HUDEP-2 (cell line): Measurements from ENCODE around the gene CHIC2.

Experiments
- DNase-seq, 76 experiments: peaks; one replicate each; lab custom pipeline; 2025; ENCODE audit not compliant: unreplicated experiment in 76 of 76; lab: John Stamatoyannopoulos, UW

The CHIC2 gene

DNA sequence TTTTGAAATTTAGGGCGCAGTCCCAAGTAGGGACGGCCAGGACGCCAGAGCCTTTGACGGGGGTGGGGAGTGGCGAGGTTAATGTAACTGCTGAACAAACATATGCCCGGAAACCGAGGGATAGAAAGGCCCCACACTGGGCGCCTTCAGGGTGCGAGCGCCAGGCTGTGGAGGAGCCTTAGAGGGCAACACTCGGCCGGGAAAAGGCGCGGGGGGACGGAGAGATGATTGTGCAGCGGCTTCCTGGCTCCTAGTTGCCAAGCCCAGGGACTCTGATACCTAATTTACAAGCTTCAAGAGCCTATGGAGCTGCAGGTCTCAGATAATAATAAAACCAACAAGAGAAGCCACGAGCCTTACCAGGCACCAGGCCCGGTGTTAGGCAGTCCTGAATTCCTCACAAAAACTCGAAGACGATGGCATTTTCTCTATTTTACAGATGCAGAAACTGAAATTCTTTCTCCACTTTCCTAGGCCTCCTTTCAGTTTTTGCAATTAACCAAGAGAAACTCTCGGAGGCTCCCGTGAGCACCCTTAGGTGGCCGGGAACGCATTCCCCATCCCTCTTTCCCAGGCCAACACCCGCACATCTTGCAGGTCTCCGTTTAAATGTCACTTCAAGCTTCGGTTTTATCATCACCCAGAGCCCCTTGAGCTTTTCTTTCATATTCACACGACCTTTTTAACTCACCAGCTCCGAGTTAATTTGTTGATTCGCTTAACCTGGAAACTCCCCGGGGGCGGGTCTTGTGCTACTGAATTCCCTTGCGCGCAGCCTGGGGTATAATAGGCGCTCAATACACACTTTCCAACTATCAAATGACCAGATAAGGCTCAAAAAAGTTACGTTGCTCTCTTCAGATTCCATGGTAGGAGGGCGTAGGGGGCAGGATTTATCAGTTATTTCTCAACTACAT is 29.2 kb upstream of the CHIC2 start:
- no peak for DNase-seq

DNA sequence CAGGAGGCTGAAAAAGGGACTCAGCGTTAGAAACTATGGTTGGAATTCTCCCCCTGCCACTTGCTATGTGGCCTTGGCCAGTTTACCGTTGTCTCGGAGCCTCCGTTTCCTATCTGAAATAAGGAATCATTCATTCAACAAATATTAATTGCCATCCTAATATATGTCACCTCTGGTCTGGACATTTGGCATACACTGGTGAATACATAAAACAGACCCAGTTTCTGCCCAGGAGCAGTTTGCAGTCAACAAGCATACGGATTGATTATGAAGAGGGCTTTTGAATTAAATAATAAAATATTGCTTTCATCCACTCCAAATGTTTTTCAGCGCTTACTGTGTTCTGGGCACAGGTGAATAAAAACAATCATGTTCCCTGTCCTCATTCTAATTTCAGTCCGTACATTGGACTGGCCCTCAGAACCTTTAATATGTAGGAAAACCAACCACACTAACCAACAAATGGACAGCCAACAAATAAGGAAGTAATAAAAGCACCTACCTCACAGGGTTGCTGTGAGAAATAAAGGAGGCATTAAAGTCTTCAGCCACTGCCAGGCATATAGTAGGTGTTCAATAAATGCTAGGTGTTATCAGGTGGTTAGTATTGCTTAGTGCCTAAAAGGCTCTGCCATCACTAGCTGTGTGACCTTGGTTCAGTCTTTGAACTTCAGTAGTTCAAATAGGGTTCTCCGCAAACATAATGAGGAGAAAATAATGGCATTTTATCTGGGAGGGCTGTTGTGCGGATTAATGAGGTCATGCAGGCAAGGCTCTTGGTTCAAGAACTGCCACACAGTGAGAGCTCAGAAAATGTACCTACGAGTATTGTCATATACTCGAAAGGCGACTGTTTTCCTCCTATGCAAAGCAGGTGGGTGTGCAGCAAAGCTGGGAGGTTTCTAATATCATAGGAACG is 28.3 kb upstream of the CHIC2 start:
- DNase-seq = no peak

DNA sequence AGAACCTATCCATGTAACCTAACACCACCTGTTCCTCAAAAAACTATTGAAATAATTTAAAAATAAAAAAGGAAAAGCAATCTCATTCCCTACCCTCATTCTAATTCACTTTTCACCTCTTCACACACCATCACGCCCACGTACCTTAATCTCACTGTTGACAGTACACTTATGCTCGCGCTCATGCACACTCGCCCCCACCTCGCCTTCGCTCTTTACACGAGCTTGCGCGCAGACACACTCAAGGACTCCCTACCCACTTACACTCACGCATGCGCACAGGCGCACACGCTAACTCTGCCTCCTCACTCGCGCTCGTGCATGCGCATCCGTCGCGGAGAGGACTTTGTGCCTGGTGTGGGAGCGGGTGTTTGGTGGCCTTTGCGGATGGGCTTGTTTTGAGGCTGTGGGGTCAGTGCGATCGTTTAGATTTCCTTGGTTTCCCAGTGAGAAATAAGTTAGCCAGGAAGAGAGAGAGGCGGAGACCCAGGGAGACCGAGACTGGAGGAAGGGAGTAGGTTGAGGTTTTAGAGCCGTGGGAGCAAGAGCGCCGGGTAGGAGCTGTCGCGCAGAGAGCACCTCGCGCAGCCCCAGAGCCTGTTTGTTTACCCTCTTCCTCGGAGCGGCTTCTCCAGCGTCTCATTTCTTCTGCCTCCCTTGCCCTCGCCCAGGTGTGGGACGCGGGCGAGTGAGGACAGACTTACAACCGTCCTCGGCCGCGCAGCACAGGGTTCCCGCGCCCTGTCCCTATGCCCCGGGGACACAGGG is 27.4 kb upstream of the CHIC2 start:
- peak in 22 of 76 experiments; percentile 0 to 42 (median 19) for DNase-seq

DNA sequence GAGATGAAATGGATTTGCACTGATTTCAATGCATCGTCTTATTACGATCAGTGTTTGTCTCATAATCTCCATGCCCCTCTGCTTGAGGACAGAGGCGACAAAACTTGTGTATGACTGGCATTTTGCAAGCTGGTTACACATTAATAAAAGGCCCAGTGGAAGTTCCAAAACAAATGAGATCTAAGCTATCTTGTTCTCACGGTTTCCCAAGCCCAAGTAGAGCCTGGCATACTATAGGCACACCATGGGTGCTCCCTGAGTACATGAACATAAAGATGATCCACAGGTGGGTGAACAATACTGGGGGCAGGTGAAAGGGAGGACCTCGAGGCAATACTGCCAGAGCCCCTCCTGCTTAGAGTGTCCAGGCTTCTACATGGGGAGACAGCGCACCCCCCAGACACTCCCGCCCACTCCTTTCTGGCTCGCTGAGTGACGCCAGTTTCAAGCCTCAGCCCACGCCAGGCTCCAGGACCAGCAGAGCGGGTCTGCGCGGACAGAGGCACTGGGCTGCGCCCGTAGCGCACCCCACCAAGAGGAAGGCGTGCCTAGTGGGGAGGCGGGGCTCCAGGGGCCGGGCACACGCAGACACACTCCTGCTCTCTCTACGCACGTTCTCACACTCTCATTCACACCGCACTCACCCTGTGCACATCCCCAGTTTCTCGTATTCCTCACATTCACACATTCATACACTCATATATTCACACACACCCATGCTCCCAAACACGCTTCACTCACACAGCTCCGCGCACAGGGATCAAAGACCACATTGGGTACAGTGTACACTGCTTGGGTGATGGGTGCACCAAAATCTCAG is 26.6 kb upstream of the CHIC2 start:
- no peak for DNase-seq

DNA sequence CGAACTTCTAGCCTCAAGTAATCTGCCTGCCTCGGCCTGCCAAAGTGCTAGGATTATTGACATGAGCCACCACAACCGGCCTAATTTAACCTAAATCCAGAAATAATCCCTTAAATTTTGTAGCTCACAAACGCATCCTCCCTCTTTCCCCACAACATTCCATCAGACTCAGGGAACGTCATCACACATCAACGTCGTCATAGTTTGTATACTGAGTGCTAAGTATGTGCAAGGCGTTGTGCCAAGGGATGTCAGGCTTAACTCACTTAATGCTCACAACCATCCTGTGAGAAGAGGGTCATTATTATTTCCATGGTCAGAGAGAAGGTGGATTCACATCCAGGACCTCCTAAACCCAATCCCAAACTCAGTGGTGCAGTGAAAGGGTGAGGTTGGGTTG is 26.0 kb upstream of the CHIC2 start:
- no peak for DNase-seq

DNA sequence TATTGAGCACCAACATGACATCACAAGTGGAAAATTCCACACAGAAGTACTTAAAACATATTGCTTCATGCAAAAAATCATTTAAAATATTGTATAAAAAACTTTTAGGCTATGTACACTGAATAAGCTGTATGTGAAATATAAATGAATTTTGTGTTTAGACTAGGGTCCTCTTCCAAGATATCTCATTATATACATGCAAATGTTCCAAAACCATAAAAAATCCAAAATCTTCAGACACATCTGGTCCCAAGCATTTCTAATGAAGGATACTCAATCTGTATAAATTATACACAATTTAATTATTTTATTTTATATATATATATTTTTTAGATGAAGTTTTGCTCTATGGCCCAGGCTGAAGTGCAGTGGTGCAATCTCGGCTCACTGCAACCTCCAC is 25.5 kb upstream of the CHIC2 start:
- DNase-seq = no peak

DNA sequence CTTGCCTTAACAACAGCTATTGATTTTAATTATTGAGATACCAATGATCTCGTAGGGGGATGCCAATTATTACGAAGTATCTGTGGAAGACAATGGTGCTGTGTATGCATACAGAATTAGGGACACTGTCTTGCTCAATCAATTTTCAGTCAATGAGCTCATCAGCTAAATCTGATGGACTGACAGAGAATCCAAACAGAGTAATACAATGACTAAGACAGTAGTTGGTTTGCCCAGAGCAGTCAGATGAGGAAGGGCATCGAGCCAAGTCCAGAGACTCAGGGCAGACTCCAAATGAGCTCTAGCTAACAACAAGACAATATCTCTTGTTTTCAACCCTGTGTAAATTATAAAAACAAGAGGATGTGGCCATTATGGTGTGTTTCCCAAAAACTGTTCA is 20.9 kb upstream of the CHIC2 start:
- peak in 1 of 76 experiments; percentile 3 for DNase-seq

DNA sequence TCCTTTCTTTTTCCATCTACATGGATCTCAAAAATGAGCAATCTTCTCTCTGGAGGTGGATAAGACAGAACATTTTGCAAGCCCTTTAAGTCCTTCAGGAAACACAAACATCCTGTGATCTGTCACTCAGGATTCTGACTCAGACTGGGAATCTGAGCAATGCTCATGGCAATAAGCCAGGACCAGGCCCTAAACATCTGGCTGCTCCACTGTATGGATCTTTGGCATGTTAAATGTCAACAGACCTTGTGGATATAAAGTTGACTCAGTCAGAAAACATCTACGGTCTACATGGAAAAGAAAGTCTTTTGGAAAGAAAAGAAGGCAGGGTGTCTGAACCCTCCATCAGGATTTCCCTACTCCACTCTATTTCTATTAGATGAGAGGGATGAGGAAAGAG is 17.8 kb upstream of the CHIC2 start:
- DNase-seq = no peak

DNA sequence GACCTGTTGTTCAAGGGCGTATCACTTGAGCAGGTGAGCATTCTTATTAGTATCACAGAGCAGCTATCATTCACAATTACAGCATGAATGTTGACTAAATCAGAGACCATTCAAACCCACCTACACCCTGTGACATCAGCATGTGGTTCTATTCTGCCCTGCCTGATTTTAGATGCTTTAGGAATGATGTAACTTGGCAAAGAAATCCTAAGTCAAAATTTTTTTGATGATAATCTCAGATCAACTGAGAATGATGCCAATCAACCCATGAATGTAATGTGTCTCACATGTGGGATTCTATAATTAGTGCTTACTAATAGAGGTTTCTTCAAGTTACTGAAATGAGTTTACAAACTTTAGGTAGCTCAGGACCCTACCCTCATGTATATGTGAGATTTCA is 13.4 kb upstream of the CHIC2 start:
- no peak for DNase-seq

DNA sequence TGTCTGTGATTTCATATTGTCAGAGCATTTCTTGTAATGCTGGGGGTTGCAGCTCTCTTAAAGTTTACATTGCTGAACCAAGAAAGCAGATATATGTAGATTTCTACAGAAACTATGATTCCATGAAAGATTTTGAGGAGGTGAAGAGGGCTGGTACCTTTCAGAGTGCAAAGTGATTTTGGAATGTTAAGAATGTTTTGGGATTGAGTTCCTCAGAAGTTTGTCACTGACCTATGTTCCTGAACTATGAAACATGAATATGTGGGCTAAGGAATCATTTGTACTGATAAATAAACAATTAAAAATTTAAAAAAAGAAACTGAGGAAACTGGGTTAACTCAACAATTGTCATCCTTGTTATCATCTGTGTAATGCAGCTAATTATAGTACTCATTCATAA is 12.3 kb upstream of the CHIC2 start:
- no peak for DNase-seq

DNA sequence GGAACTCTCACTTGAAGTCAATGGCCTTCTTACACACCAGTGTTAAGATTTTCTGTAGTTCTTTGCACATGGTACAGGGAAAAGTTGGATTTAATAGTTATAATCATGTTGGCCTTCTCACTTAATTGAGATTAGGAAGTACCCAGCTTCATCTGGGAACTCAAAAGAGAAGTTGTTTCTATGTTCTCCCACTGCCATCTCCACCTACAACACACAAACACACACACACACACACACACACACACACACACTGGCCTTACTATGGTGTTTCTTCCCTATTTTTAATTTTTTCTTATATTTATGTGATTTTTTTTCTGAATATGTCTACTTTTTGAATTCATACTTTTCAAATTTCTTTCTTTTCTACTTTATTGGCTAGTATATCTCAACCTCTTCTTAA is 10.0 kb upstream of the CHIC2 start:
- no peak for DNase-seq

DNA sequence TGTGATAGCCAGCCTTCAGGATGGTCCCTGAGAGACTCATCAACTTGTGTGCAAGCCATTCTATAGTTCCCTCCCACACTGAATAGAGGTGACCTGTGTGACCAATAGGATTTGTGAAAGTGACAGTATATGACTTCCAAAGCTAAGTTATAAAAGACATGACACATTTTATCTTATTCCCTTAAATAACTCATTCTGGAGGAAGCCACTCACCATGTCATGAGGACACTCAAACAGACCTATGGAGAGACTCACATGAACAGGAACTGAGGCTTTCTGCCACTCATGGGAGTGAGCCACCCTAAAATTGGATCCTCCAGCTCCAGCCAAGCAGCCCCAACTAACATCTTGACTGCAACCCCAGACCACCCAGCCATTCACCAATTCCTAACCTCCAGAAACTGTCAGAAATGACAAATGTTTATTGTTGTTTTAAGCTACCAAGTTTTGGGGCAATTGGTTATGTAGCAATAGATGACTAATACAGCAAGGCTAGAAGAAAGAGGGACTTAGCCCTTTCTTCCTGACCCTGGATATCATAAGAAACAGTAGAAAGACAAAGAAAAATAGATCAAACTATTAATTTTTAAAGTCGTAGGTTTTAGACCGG is 9.0 kb upstream of the CHIC2 start:
- DNase-seq = no peak

DNA sequence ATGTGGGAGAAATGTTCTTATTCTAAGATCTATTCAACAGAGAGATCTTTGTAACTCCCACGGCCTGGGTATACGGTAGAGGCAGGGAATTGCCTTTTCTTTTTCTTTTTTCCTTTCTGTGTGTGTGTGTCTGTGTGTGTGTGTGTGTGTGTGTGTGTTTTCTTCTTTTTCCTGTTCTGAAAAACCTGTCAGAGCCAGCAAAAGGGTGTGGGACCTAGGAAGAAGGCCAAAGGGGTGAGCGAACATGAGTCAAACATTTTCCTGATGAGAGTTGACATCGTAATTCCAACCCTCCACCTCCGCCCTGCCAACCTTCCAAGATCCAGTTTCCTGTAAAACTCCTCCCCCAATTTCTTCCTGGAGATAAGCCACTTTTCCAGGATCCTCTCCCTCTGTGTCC is 2.8 kb upstream of the CHIC2 start:
- DNase-seq = peak in 7 of 76 experiments; percentile 4 to 62 (median 31)

DNA sequence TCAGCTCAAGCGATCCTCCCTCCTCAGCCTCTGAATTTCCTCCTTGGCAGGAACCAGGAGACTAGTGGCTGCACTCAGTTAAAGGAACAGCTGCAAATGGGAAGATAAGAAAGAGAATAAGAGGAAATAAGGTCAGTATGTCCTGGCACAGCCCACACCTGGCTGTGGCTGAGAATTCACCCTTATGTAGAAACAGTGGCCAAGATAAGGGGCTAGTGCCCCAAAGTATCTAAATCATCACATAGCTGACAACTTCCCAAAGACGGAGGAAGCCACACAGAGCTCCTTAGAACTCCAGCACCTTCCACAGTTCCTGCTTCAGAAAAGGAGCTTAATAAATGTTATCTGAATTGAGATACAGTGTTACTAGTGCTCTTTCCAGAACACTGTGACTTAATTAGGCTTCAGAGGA is 2.3 kb upstream of the CHIC2 start:
- DNase-seq = peak in 65 of 76 experiments; percentile 3 to 83 (median 38)

DNA sequence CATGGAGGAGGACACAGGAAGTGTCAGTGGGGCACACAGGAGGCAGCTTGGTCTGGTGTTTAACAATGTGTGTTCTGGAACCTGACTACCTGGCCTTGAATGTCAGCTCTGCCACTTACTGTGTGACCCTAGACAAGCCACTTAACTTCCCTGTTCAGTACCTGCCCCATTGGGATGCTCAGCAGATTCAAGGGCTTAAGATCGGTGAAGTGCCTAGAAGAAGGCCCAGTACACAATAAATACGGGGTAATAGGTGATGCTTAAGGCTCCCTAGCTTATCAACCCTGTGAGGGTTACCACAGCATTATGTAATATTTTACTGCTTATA is 1.6 kb upstream of the CHIC2 start:
- peak in 4 of 76 experiments; percentile 3 to 16 (median 8) for DNase-seq

DNA sequence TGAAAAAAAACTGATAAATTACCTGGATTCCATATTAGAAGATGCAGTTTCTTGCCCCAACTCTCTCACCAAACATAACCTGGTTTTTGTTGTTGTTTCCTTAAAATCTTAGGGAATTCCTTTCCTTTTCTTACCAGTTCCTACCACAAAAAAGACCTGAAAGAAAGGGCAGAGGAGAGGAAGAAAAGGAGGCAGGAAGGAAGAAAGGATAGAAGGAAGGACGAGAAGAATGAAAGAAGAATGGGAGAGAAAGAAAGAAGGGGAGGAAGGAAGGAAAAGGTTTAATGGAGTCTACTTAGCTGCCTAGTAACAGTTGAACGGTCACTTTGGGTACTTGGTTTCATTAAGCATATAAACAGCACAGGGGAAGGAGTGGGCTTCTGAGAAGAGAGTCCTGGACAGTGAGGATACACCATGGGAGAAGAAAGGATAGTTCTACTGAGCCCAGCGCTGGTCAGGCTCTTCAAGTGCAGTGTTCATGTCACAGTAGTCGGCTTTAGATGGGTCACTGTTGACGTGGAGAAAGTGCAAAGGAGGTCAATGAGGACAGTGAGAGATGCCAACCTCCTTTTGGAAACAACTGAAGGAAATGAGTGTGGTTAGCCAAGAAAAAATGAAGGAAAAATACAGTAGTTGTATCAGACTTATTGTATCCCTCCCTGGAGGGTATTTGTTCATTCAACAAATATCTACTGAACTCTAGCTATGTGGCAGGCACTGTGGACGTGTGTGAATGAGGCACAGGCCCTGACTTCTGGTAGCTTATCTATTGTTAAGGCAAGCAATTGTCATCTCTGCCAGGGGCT is 1.1 kb upstream of the CHIC2 start:
- peak in 10 of 76 experiments; percentile 4 to 37 (median 12) for DNase-seq

DNA sequence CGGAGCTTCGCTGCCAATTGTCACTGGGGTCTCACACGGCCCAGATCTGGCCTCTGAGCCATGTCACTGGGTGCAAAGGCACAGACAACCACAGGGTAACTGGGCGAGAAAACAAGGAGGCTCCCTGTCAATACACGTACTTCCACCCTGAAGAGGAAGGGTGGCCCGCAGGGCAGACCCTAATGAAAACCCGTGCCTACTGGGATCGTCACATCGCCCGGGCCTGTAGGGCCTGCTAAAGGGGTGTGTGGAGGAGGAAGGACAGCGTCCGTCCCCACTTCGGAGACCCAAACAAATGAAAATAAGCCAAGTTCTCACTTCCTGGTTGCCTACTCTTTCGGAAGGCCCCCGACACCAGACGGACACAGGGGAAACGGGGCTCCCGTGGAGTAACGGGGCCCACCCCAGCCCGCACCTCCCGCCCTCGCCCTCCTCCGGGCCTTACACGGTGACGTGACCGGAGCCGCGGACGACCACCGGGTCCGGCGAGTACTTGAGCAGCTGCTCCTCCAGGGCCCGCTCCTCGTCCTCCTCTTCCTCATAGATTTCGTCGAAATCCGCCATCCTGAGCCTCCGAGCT is 578 bp downstream of the CHIC2 start:
- DNase-seq = peak in 22 of 76 experiments; percentile 5 to 41 (median 16)

DNA sequence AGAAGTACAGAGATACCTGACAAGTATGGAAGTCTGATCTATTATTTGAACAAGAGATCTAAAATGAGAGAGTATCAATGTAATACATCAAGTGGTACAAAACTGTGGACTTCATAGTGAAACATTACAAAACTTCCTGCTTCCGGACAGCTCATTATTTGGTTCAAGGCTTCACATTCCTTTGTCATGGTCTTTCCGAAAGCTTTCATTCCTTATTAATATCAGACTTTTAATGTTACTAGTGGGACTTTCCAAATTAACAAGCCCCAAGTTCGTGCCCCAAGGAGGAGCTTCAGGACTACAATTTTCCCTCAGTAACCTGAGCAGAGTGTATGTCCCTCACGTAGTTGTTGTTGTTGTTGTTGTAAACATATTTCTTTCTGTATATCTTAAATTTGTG is 1.2 kb downstream of the CHIC2 start:
- peak in 1 of 76 experiments; percentile 21 for DNase-seq
